Heart left ventricle (tissue), 13 donors: Measurements from ENCODE around the gene ICOSLG.

Source experiments
- POLR2A ChIP-seq, 2 donors: fragments of 450-650 bp; IDR thresholded peaks; one replicate each; pipeline ENCODE4 v1.6.1; 2017; ENCODE audit warnings: antibody characterized with exemption in 2 of 2, mild to moderate bottlenecking in 2 of 2, moderate library complexity in 2 of 2
- TF ChIP-seq, protein P1 (sequence below), 12 donors: fragments of 200-600 bp; sonication (generic) in 4 of 12; IDR thresholded peaks; one replicate each; pipeline versions ENCODE4 v1.5.0 to v1.8.0; 2018 to 2022; ENCODE audit warnings: antibody characterized with exemption in 12 of 12, mild to moderate bottlenecking in 5 of 12
- donor health status: ischemic (EF 13 %, LVEDD 7.1; RV severe dilation, severe dysfunction).
- donor health status: DM: no; HTN: yes; CAD: no.
- donor health status: DM: no; HTN: no; CAD: no.
- donor health status: ischemic (EF 25% LVEDD 6.9; RV normal size, moderate dysfunction).
- donor health status: ischemic (EF 25% LVEDD 5.7; RV mildly dilated, moderate dysfunction).
- donor health status: ischemic (EF 35%, LVEDD 5.7; RV mildly dilated, moderate dysfunction).
- donor health status: nonischemic (EF 11% LVEDD 7.7; RV severe dilation, severe dysfunction).
- donor health status: DM: yes; HTN: yes; CAD: no.
- donor health status: PGD.
- donor health status: ischemic (EF 29% LVEDD 5.4; RV normal size, mild dysfunction).
- donor health status: nonischemic (EF 23%, LVEDD 6.1; RV moderate dilation, normal function).

DNA sequence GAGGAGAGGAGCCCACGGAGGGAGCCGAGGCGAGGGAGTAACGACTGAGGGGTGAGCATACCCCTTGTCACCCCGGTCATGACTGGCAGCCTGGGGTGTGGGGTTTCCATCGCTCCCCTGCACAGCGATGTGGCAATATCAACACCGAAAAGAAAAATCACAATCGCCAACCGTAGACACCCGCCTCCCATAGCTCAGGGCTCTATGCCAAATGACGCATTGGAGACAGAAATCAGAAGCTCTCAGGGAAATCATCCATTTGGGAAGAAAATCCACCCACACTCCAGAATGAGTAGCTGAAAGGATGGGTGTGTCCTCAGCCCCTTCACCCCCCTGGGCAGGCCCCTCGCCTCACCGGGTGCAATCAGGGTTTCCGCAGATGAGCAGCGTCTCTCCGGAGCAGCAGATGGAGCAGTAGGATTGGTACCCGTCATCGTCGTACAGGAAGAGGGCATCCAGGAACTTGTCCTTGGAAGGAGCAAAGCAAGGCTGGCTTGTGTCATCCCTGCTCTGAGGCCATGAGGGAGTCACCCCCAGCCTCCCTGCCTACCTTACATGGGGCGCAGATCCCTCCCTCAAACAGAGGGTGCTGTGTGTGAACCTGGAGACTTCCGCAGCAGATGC, 18.5 kb upstream of the ICOSLG start:
- TF ChIP-seq, protein P1, sequence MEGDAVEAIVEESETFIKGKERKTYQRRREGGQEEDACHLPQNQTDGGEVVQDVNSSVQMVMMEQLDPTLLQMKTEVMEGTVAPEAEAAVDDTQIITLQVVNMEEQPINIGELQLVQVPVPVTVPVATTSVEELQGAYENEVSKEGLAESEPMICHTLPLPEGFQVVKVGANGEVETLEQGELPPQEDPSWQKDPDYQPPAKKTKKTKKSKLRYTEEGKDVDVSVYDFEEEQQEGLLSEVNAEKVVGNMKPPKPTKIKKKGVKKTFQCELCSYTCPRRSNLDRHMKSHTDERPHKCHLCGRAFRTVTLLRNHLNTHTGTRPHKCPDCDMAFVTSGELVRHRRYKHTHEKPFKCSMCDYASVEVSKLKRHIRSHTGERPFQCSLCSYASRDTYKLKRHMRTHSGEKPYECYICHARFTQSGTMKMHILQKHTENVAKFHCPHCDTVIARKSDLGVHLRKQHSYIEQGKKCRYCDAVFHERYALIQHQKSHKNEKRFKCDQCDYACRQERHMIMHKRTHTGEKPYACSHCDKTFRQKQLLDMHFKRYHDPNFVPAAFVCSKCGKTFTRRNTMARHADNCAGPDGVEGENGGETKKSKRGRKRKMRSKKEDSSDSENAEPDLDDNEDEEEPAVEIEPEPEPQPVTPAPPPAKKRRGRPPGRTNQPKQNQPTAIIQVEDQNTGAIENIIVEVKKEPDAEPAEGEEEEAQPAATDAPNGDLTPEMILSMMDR (IDR thresholded peaks at IDR 0.05), result no peak
- TF ChIP-seq POLR2A (IDR thresholded peaks at IDR 0.05), result no peak
